MM.1S (cell line): ENCODE data around the gene WDFY4.

Experiments
- DNase-seq: peaks from one replicate; pipeline ENCODE4 v3.0.0-alpha.2; 2015
- H2AFZ ChIP-seq: fragments of 300-600 bp; sonication (generic); 2 replicates; pipeline ENCODE4 v1.6.0; 2016; ENCODE audit warnings: antibody characterized with exemption, low read length
- H3F3A ChIP-seq: fragments of 300-600 bp; sonication (generic); 2 replicates; pipeline ENCODE4 v1.6.1; 2016; ENCODE audit warnings: mild to moderate bottlenecking, antibody characterized with exemption, low read length, moderate library complexity, mixed read lengths; ENCODE audit not compliant: insufficient read depth
- H3K27ac ChIP-seq: fragments of 300-600 bp; sonication (generic); 2 replicates; pipeline ENCODE4 v1.5.1; 2016; ENCODE audit warnings: mild to moderate bottlenecking, low read length
- H3K27me3 ChIP-seq: fragments of 300-600 bp; sonication (generic); replicated peaks from 2 replicates; pipeline ENCODE4 v1.6.0; 2016; ENCODE audit warnings: low read length; ENCODE audit not compliant: insufficient read depth
- H3K36me3 ChIP-seq: fragments of 300-600 bp; sonication (generic); replicated peaks from 2 replicates; pipeline ENCODE4 v1.6.1; 2016; ENCODE audit warnings: mild to moderate bottlenecking, low read length, mixed read lengths; ENCODE audit not compliant: insufficient read depth
- H3K4me1 ChIP-seq: fragments of 300-600 bp; sonication (generic); 2 replicates; pipeline ENCODE4 v1.6.1; 2016; ENCODE audit warnings: low read length, mixed read lengths
- H3K4me2 ChIP-seq: fragments of 300-600 bp; sonication (generic); 2 replicates; pipeline ENCODE4 v1.6.0; 2016; ENCODE audit warnings: low read depth, low read length
- H3K4me3 ChIP-seq: fragments of 300-600 bp; sonication (generic); 2 replicates; pipeline ENCODE4 v1.5.1; 2016; ENCODE audit warnings: low read length, mixed read lengths
- H3K79me2 ChIP-seq: fragments of 300-600 bp; sonication (generic); 2 replicates; pipeline ENCODE4 v1.6.1; 2016; ENCODE audit warnings: mixed run types, low read length, mixed read lengths
- H3K9ac ChIP-seq: fragments of 300-600 bp; sonication (generic); 2 replicates; pipeline ENCODE4 v1.6.1; 2016; ENCODE audit warnings: low read length, mixed read lengths
- H3K9me2 ChIP-seq: fragments of 300-600 bp; sonication (generic); replicated peaks from 2 replicates; pipeline ENCODE4 v1.6.1; 2016; ENCODE audit warnings: mild to moderate bottlenecking, low read length, mixed read lengths; ENCODE audit not compliant: insufficient read depth
- H3K9me3 ChIP-seq: fragments of 300-600 bp; sonication (generic); replicated peaks from 2 replicates; pipeline ENCODE4 v1.6.1; 2016; ENCODE audit warnings: mild to moderate bottlenecking, low read length, mixed read lengths; ENCODE audit not compliant: insufficient read depth
- H4K20me1 ChIP-seq: fragments of 300-600 bp; sonication (generic); 2 replicates; pipeline ENCODE4 v1.6.1; 2016; ENCODE audit warnings: mild to moderate bottlenecking, low read length, moderate library complexity, mixed read lengths; ENCODE audit not compliant: insufficient read depth
- CTCF ChIP-seq: fragments of 300-600 bp; sonication (generic); IDR thresholded peaks from 2 replicates; pipeline ENCODE4 v1.5.1; 2016; ENCODE audit warnings: antibody characterized with exemption, low read length, mixed read lengths
- EZH2 ChIP-seq: fragments of 300-600 bp; sonication (generic); optimal IDR thresholded peaks from 2 replicates; pipeline ENCODE3; 2017; ENCODE audit warnings: low read depth, mild to moderate bottlenecking, antibody characterized with exemption, low read length, mixed read lengths
- EZH2phosphoT487 ChIP-seq: fragments of 300-600 bp; sonication (generic); IDR thresholded peaks from 2 replicates; pipeline ENCODE4 v1.6.1; 2018; ENCODE audit warnings: antibody characterized with exemption, low read length

The WDFY4 gene

GRCh38 chr10:48684792-48685623, at the start of gene WDFY4:
Gene WDFY4 (plus strand): TSS chr10:48684873. CDS start chr10:48709733, 24,860 bp downstream.
- H3K27ac ChIP-seq: no peak within 1 kb of the TSS
- H3K9me2 ChIP-seq: no peaks in the 10 kb centered on the region
- H3K4me3 ChIP-seq: no peak within 1 kb of the TSS
- no peaks in the 10 kb centered on the region for H3K27me3 ChIP-seq
- DNase-seq: no peak
- no peaks in the 10 kb centered on the region for H3K4me1 ChIP-seq
- no peaks in the 10 kb centered on the region for H3K9me3 ChIP-seq
- no peaks in the 10 kb centered on the region for H3K79me2 ChIP-seq
- H3K9ac ChIP-seq: no peak within 1 kb of the TSS
- H3K4me2 ChIP-seq: no peak within 1 kb of the TSS
- TF ChIP-seq CTCF (no peak), EZH2 (no peak), EZH2phosphoT487 (no peak)
- H2AFZ ChIP-seq: no peak within 1 kb of the TSS
- H3F3A ChIP-seq: no peaks in the 10 kb centered on the region
- H4K20me1 ChIP-seq: no peaks in the 10 kb centered on the region
- H3K36me3 ChIP-seq: no peaks in the 10 kb centered on the region

- H3K9me3 ChIP-seq: no peaks in the 10 kb centered on the region
- H3K36me3 ChIP-seq: no peaks in the 10 kb centered on the region
- H3K9ac ChIP-seq: peak overlapping the region; percentile 29; the same call in 1 of the 2 replicates
- peak overlapping the region; percentile 78 for H3K4me2 ChIP-seq
- no peak overlapping the region for H3K4me3 ChIP-seq
- H3F3A ChIP-seq: peaks cover 19% of the 10 kb centered on the region
- peak overlapping the region; percentile 85; the same call in 1 of the 2 replicates for H3K27ac ChIP-seq
- DNase-seq: no peak
- H4K20me1 ChIP-seq: no peaks in the 10 kb centered on the region
- no peaks in the 10 kb centered on the region for H3K79me2 ChIP-seq
- peaks cover 68% of the 10 kb centered on the region for H3K4me1 ChIP-seq
- H3K9me2 ChIP-seq: no peaks in the 10 kb centered on the region
- no peak for TF ChIP-seq EZH2phosphoT487
- TF ChIP-seq CTCF: no peak
- TF ChIP-seq EZH2: no peak
- H2AFZ ChIP-seq: peak overlapping the region; percentile 44
- no peaks in the 10 kb centered on the region for H3K27me3 ChIP-seq
Observed at GRCh38 chr10:48634984-48635557, 49.6 kb upstream of the WDFY4 start.

GRCh38 chr10:48636231-48636630, 48.4 kb upstream of the WDFY4 start:
- DNase-seq: no peak
- H3K4me3 ChIP-seq: no peak overlapping the region
- H3F3A ChIP-seq: peaks cover 19% of the 10 kb centered on the region
- H2AFZ ChIP-seq: no peak overlapping the region
- no peak overlapping the region for H3K27ac ChIP-seq
- H3K9me2 ChIP-seq: no peaks in the 10 kb centered on the region
- no peak for TF ChIP-seq EZH2phosphoT487
- no peaks in the 10 kb centered on the region for H3K27me3 ChIP-seq
- H3K4me1 ChIP-seq: peaks cover 71% of the 10 kb centered on the region
- H3K4me2 ChIP-seq: no peak overlapping the region
- no peak overlapping the region for H3K9ac ChIP-seq
- H4K20me1 ChIP-seq: no peaks in the 10 kb centered on the region
- H3K79me2 ChIP-seq: no peaks in the 10 kb centered on the region
- no peaks in the 10 kb centered on the region for H3K36me3 ChIP-seq
- H3K9me3 ChIP-seq: no peaks in the 10 kb centered on the region

GRCh38 chr10:48636901-48637300, 47.8 kb upstream of the WDFY4 start:
- TF ChIP-seq EZH2phosphoT487 (no peak), EZH2 (no peak), CTCF (no peak)
- Histone ChIP-seq H3F3A (peaks cover 19% of the 10 kb centered on the region), H3K9me2 (no peaks in the 10 kb centered on the region), H3K4me3 (no peak overlapping the region), H3K27me3 (no peaks in the 10 kb centered on the region), H4K20me1 (no peaks in the 10 kb centered on the region), H3K79me2 (no peaks in the 10 kb centered on the region), H3K27ac (no peak overlapping the region), H2AFZ (no peak overlapping the region), H3K4me2 (no peak overlapping the region), H3K9ac (no peak overlapping the region), H3K4me1 (peaks cover 66% of the 10 kb centered on the region), H3K9me3 (no peaks in the 10 kb centered on the region), H3K36me3 (no peaks in the 10 kb centered on the region)
- DNase-seq: no peak
